Measurements from ENCODE around the gene C2orf72. TPM values are rescaled to one million over a fixed set of nuclear protein-coding genes. Genes with fewer than 3 reads are reported as not detected.

Gene C2orf72
- total and polyA plus RNA-seq, 2 donors (not counting 3 experiments of a cell fraction or from before 2014, with no cell fraction given): 0.01 to 0.11 TPM

GRCh38 chr2:231069379-231070054 is 32.2 kb downstream of the C2orf72 start:
- H3K79me2 ChIP-seq (ENCODE audit: control insufficient read depth, insufficient read depth, low read length): peaks cover 12% of the 10 kb centered on the region
- no peaks in the 10 kb centered on the region for H3K27me3 ChIP-seq (ENCODE audit: control insufficient read depth in 2 of 2, insufficient read depth in 2 of 2, low read length in 2 of 2)
- no peak overlapping the region for H3K4me2 ChIP-seq (ENCODE audit: insufficient read depth, low read length)
- H3K9me1 ChIP-seq (replicated peaks; ENCODE audit: control insufficient read depth, extremely low read depth, insufficient read depth, low read length): no peaks in the 10 kb centered on the region
- no peak overlapping the region for H3K4me3 ChIP-seq (replicated peaks in 1 of 3; ENCODE audit: insufficient read depth in 1 of 3, low read depth in 1 of 3, low read length in 3 of 3)
- no peak overlapping the region for H3K9ac ChIP-seq (replicated peaks; ENCODE audit: extremely low read depth, insufficient read depth, low read length)
- intact Hi-C loops (cut with micrococcal nuclease): no loop called here
- H2AFZ ChIP-seq (ENCODE audit: low read depth, low read length): no peak overlapping the region
- peak overlapping the region; percentile 43 for H3K27ac ChIP-seq (ENCODE audit: insufficient read depth, low read depth, low read length)
- no peaks in the 10 kb centered on the region for H4K20me1 ChIP-seq (replicated peaks; ENCODE audit: control insufficient read depth, extremely low read depth, insufficient read depth, low read length)
- FAIRE-seq: no peak
- ChIA-PET POLR2A (no interaction called here), CTCF (interaction anchor here (1.0 to 1.8 kb wide), 5 partner anchors 9 to 382 kb away, joined by 3 to 6 read pairs (median 5); partner anchors contain the start of gene PSMD1)
- H3K36me3 ChIP-seq (ENCODE audit: control insufficient read depth in 2 of 2, extremely low read depth in 1 of 2, insufficient read depth in 2 of 2, low read length in 2 of 2): peaks cover 5 to 42% of the 10 kb centered on the region in 2 experiments
- H3K9me3 ChIP-seq (replicated peaks; ENCODE audit: control insufficient read depth, insufficient read depth, low read length): no peaks in the 10 kb centered on the region
- DNase-seq (ENCODE audit: low read depth, low spot score): peak; percentile 50
- H3K4me1 ChIP-seq (ENCODE audit: control insufficient read depth, extremely low read depth, insufficient read depth, low read length): peaks cover 19% of the 10 kb centered on the region
- TF ChIP-seq POLR2A (IDR thresholded peaks at IDR 0.05; ENCODE audit: low read depth, low read length): no peak
- peak; percentile 30 for TF ChIP-seq GATA2 (IDR thresholded peaks at IDR 0.05; ENCODE audit: insufficient read depth, insufficient read length, low read depth, low read length)
- TF ChIP-seq FOS (IDR thresholded peaks at IDR 0.05; ENCODE audit: borderline replicate concordance, insufficient read depth, low read length): peak; percentile 7
- dilution Hi-C loops (cut with MboI; ENCODE audit: extremely low pct_ligation_motif_present, low sequenced_read_pairs): no loop called here
- BruUV-seq (replicated peaks): no TSS peak

DNA sequence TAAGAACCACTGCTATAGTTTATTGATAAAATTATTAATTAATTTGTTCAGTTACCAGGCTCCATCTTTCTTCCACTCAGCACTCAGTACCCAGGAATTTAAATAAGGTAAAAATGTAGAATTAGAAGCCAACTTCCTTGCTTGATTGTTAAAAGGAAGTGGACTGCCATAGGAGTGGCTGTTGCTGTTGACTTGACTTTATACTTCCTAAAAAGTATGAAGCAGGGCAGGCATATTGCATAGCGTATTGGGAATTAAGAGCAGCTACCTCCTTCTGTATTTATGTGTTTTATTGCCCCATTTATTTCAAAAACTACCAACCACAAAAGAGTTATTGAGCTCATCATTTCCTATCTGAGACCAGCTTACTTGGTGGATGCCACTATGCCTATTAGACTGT is 47.2 kb downstream of the C2orf72 start:
- dilution Hi-C loops (cut with MboI; ENCODE audit: extremely low pct_ligation_motif_present, low sequenced_read_pairs): loop anchor here (25.0 kb wide), 1 partner anchor 378 kb away; the partner anchor contains the start of gene NCL
- DNase-seq (ENCODE audit: low read depth, low spot score): no peak
- TF ChIP-seq FOS (IDR thresholded peaks at IDR 0.05; ENCODE audit: borderline replicate concordance, insufficient read depth, low read length): no peak
- TF ChIP-seq EZH2 (IDR thresholded peaks at IDR 0.05; ENCODE audit: borderline replicate concordance, low read depth, low read length, severe bottlenecking): no peak
- TF ChIP-seq GATA2 (IDR thresholded peaks at IDR 0.05; ENCODE audit: insufficient read depth, insufficient read length, low read depth, low read length): no peak
- TF ChIP-seq, protein P1, sequence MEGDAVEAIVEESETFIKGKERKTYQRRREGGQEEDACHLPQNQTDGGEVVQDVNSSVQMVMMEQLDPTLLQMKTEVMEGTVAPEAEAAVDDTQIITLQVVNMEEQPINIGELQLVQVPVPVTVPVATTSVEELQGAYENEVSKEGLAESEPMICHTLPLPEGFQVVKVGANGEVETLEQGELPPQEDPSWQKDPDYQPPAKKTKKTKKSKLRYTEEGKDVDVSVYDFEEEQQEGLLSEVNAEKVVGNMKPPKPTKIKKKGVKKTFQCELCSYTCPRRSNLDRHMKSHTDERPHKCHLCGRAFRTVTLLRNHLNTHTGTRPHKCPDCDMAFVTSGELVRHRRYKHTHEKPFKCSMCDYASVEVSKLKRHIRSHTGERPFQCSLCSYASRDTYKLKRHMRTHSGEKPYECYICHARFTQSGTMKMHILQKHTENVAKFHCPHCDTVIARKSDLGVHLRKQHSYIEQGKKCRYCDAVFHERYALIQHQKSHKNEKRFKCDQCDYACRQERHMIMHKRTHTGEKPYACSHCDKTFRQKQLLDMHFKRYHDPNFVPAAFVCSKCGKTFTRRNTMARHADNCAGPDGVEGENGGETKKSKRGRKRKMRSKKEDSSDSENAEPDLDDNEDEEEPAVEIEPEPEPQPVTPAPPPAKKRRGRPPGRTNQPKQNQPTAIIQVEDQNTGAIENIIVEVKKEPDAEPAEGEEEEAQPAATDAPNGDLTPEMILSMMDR (IDR thresholded peaks at IDR 0.05; ENCODE audit: extremely low read depth in 1 of 2, insufficient read depth in 1 of 2, low read depth in 1 of 2, low read length in 2 of 2): no peak
- TF ChIP-seq POLR2A (IDR thresholded peaks at IDR 0.05; ENCODE audit: low read depth, low read length): no peak
- TF ChIP-seq MYC (IDR thresholded peaks at IDR 0.05; ENCODE audit: low read depth, low read length): no peak
- Histone ChIP-seq H3K79me2 (ENCODE audit: control insufficient read depth, insufficient read depth, low read length) (no peaks in the 10 kb centered on the region), H3K27me3 (ENCODE audit: control insufficient read depth in 2 of 2, insufficient read depth in 2 of 2, low read length in 2 of 2) (no peaks in the 10 kb centered on the region), H3K9me3 (replicated peaks; ENCODE audit: control insufficient read depth, insufficient read depth, low read length) (no peaks in the 10 kb centered on the region), H3K4me3 (replicated peaks in 1 of 3; ENCODE audit: insufficient read depth in 1 of 3, low read depth in 1 of 3, low read length in 3 of 3) (no peak overlapping the region), H3K9me1 (replicated peaks; ENCODE audit: control insufficient read depth, extremely low read depth, insufficient read depth, low read length) (no peaks in the 10 kb centered on the region), H2AFZ (ENCODE audit: low read depth, low read length) (no peak overlapping the region), H4K20me1 (replicated peaks; ENCODE audit: control insufficient read depth, extremely low read depth, insufficient read depth, low read length) (no peaks in the 10 kb centered on the region), H3K9ac (replicated peaks; ENCODE audit: extremely low read depth, insufficient read depth, low read length) (no peak overlapping the region), H3K36me3 (ENCODE audit: control insufficient read depth in 2 of 2, extremely low read depth in 1 of 2, insufficient read depth in 2 of 2, low read length in 2 of 2) (peaks cover 32 to 37% of the 10 kb centered on the region in 2 experiments), H3K4me1 (ENCODE audit: control insufficient read depth, extremely low read depth, insufficient read depth, low read length) (no peaks in the 10 kb centered on the region), H3K4me2 (ENCODE audit: insufficient read depth, low read length) (no peak overlapping the region), H3K27ac (ENCODE audit: insufficient read depth, low read depth, low read length) (no peak overlapping the region)
- POLR2A ChIA-PET: no interaction called here
- FAIRE-seq: no peak
- BruUV-seq (replicated peaks): no TSS peak
- intact Hi-C loops (cut with micrococcal nuclease): no loop called here
- CTCF ChIA-PET: no interaction called here

Measured in endothelial cell of umbilical vein (primary cell).